Measurements from ENCODE around the gene FAM120B. TPM values are rescaled to one million over a fixed set of nuclear protein-coding genes. Genes with fewer than 3 reads are reported as not detected.

The FAM120B gene
- total RNA-seq, 1 experiment from 2014 or later: 16.7 TPM

GRCh38 chr6:170365593-170365992 lies 59.0 kb downstream of the FAM120B start:
- Histone ChIP-seq H3K79me1 (ENCODE audit: insufficient read depth, low read depth, low read length, poor library complexity, severe bottlenecking) (no peaks in the 10 kb centered on the region), H4K8ac (replicated peaks; ENCODE audit: insufficient read length, low read depth, low read length) (no peak overlapping the region), H3K23me2 (ENCODE audit: insufficient read length, low read depth, low read length, poor library complexity, severe bottlenecking) (no peaks in the 10 kb centered on the region), H3K9ac (ENCODE audit: extremely low read depth, insufficient read length, low read length) (no peak overlapping the region), H3K18ac (ENCODE audit: insufficient read length, low read depth, low read length) (no peak overlapping the region), H3K27ac (ENCODE audit: insufficient read length, low read depth, low read length) (no peak overlapping the region), H2AFZ (ENCODE audit: low read length) (no peak overlapping the region), H3K4me1 (ENCODE audit: insufficient read depth, low read length) (no peaks in the 10 kb centered on the region), H2BK15ac (ENCODE audit: low read depth, low read length) (no peak overlapping the region), H2AK5ac (ENCODE audit: insufficient read length, low read length) (no peak overlapping the region), H3K23ac (ENCODE audit: insufficient read length, low read depth, low read length) (no peak overlapping the region), H3K9me3 (ENCODE audit: control insufficient read depth, low read depth, low read length) (no peaks in the 10 kb centered on the region), H3K27me3 (ENCODE audit: insufficient read depth, low read length) (no peaks in the 10 kb centered on the region), H2BK12ac (ENCODE audit: insufficient read length, low read depth, low read length) (no peak overlapping the region), H2BK5ac (ENCODE audit: insufficient read length, low read length) (no peak overlapping the region), H4K91ac (ENCODE audit: insufficient read length, low read depth, low read length) (no peak overlapping the region), H3K14ac (ENCODE audit: insufficient read depth, low read length) (no peak overlapping the region), H4K5ac (ENCODE audit: insufficient read length, low read depth, low read length) (no peak overlapping the region), H2BK120ac (ENCODE audit: low read depth, low read length, poor library complexity, severe bottlenecking) (no peak overlapping the region), H3K4ac (ENCODE audit: low read depth, low read length) (no peak overlapping the region), H3K56ac (ENCODE audit: insufficient read length, low read depth, low read length) (no peak overlapping the region), H3K79me2 (ENCODE audit: insufficient read depth, low read length) (no peaks in the 10 kb centered on the region), H4K20me1 (ENCODE audit: control insufficient read depth, insufficient read depth, insufficient read length) (no peaks in the 10 kb centered on the region), H3T11ph (ENCODE audit: low read length) (no peak overlapping the region), H2BK20ac (ENCODE audit: low read depth, low read length, poor library complexity, severe bottlenecking) (no peak overlapping the region), H3K4me2 (ENCODE audit: insufficient read depth, insufficient read length, low read length) (no peak overlapping the region)
- peaks cover 2 to 13% of the 10 kb centered on the region in 2 experiments; a peak in 2 of 4 replicates for H3K4me1 Mint-ChIP-seq
- peaks cover 0 to 4% (median 2%) of the 10 kb centered on the region in 3 experiments; a peak in 1 of 7 replicates for H3K36me3 Mint-ChIP-seq (ENCODE audit: insufficient read depth in 1 of 3, low read depth in 3 of 3)
- no peak for DNase-seq
- no peaks in the 10 kb centered on the region for H3K9me3 Mint-ChIP-seq
- H3K27me3 Mint-ChIP-seq (ENCODE audit: low read depth): no peaks in the 10 kb centered on the region
- no peak overlapping the region for H3K4me3 Mint-ChIP-seq
- no peak overlapping the region for H3K27ac Mint-ChIP-seq
- TF ChIP-seq CTCF (conservative IDR thresholded peaks at IDR 0.05): no peak
- WGBS (ENCODE audit: extremely low coverage, insufficient read length, low lambda C conversion rate): no CpG with 5 or more reads among the region's 7 CpGs

All from H9 (cell line).